ENCODE measurements around the gene SPATA22. TPM values are rescaled to one million over a fixed set of nuclear protein-coding genes. Genes with fewer than 3 reads are reported as not detected.
"Not testable (repeated sequence)": the region's sequence is repeated elsewhere in the genome, so short reads cannot be mapped to it uniquely, and the experiment has no call there.

Gene SPATA22
- total RNA-seq, 1 experiment from 2014 or later, result not detected

DNA sequence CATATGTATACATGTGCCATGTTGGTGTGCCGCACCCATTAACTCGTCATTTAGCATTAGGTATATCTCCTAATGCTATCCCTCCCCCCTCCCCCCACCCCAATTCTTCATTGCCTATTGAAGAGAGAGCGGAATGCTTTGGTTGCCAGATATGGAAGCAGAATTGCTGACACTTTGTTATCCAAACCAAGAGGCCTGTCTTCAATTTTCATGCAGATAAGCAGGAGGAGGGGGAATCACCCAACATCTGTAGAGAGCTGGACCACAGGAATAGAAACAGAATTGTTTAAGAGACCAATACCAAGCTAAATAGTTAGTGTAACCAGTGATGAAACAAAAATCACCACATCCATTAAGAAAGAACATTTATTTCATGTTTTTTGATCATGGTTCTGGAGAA, 11.2 kb upstream of the SPATA22 start:
- no peak for DNase-seq
- no peaks in the 10 kb centered on the region for H3K9me3 ChIP-seq
- H3K27me3 ChIP-seq, result no peaks in the 10 kb centered on the region
- H3K36me3 ChIP-seq, result no peaks in the 10 kb centered on the region
- H3K4me3 ChIP-seq, result no peak overlapping the region

DNA sequence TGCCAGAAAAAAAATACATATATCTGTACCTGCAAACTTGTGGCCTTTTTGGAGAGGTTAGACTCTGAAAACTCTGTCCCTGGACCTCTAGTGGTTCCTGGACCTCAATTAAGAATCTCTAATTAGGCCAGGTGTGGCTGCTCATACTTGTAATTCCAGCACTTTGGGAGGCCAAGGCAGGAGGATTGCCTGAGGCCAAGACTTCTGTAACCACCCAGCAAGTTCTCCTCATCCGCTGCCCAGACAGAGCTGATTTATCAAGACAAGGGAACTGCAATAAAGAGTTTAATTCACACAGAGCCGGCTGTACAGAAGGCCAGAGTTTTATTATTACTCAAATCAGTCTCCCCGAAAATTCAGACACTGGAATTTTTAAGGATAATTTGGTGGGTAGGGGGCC, 8.4 kb upstream of the SPATA22 start:
- Histone ChIP-seq H3K27me3 (no peaks in the 10 kb centered on the region), H3K4me3 (no peak overlapping the region), H3K9me3 (no peaks in the 10 kb centered on the region), H3K36me3 (no peaks in the 10 kb centered on the region)
- DNase-seq, result no peak

DNA sequence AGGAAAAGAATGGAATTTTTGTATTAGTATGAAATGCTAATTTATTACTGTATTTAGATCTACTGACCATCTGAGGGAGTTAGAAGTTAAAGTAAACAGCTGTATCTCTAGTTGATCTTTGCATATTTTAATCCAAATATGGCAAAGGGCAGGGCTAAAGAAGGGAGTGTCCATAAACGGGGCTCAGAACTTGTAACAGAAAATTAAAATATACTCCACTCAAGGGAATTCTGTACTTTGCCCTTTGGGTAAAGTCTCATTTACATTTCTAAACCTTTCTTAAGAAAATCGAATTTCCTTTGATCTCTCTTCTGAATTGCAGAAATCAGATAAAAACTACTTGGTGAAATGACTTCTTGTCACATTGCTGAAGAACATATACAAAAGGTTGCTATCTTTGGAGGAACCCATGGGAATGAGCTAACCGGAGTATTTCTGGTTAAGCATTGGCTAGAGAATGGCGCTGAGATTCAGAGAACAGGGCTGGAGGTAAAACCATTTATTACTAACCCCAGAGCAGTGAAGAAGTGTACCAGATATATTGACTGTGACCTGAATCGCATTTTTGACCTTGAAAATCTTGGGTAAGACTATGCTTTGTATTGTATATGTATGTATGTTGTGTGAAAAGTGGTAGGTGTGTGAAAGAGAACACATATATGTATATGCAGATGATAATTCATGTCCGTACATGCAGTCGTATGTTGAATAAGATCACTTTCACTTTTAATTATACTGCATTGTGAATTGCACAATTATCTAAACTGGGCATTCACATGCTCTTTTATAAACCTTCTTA, 4.4 kb upstream of the SPATA22 start, which contains the start of gene ASPA:
Gene ASPA, plus strand, starts transcription at position 186 of the 799 bp plus-strand sequence. Its CDS starts 163 bp downstream, at position 349.
- Histone ChIP-seq H3K9me3 (no peaks in the 10 kb centered on the region), H3K36me3 (no peaks in the 10 kb centered on the region), H3K27me3 (no peaks in the 10 kb centered on the region), H3K4me3 (peak within 1 kb of the TSS; percentile 38)
- no peak for DNase-seq

DNA sequence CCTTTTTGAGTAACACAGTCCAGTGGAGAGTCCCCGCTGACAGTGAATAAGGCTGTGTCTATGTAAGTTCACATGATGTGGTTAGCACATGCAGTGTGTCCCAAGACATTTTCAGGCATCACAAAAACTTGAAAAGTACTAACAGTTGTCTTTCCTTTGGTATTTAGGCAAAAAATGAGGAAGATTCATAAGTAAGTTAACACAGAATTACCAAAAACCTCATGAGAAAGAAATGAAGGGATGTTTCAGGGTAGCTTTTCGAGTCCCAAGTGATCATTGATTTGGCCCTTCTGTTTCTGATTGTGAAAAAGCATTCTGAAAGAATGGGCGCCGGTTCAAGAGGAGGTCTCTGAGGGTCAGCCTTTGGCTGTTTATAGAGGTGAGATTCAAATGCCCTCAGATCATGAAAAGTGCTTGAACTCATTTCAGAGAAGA, 3.6 kb upstream of the SPATA22 start:
- no peak overlapping the region for H3K4me3 ChIP-seq
- H3K27me3 ChIP-seq, result no peaks in the 10 kb centered on the region
- no peak for DNase-seq

DNA sequence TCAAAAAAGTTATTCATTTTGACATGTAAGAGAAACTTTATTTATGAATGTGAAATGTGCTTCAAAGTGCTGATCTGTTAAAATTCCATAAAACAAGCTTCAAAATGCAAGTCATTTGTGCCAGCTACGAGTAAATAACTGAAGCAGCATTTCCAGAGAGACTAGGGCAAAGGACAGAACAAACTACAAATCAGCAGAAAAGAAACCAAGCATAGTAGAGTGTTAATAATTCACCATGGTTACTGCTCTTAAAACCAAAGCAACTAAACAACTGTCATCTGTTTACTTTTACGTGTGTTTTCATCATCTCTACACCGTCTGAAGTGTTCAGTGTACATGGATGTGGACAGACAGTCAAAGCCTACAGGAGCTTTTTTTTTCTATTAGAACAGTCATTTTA, 2.6 kb upstream of the SPATA22 start:
- DNase-seq, result no peak
- H3K9me3 ChIP-seq, result no peaks in the 10 kb centered on the region
- no peaks in the 10 kb centered on the region for H3K36me3 ChIP-seq
- no peaks in the 10 kb centered on the region for H3K27me3 ChIP-seq
- H3K4me3 ChIP-seq, result no peak overlapping the region

More for the DNA sequence above, 3.6 kb upstream of the SPATA22 start:
- no peaks in the 10 kb centered on the region for H3K9me3 ChIP-seq
- no peaks in the 10 kb centered on the region for H3K36me3 ChIP-seq

DNA sequence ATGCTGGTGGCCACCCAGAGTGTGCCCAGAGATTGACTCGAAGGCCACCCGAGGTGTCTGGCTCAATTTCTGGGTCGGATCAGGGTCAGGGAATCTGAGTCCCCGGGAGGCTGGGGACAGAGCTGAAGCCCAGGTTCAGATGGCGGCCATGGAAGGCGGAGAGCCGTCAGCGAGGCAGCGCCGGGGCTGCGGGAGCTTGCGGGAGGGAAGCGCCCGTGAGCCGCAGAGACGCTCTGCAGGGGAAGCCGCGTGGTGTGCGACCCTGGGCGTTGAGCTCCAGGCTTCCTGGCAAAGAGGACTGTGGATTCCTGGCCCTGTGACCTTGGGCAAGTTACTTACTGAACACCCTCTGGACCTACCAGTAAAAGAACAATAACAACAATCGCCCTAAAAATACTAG, 518 bp upstream of the SPATA22 start:
- H3K4me3 ChIP-seq, result no peak overlapping the region
- H3K9me3 ChIP-seq, result no peaks in the 10 kb centered on the region
- H3K27me3 ChIP-seq, result no peaks in the 10 kb centered on the region
- H3K36me3 ChIP-seq, result no peaks in the 10 kb centered on the region
- no peak for DNase-seq

DNA sequence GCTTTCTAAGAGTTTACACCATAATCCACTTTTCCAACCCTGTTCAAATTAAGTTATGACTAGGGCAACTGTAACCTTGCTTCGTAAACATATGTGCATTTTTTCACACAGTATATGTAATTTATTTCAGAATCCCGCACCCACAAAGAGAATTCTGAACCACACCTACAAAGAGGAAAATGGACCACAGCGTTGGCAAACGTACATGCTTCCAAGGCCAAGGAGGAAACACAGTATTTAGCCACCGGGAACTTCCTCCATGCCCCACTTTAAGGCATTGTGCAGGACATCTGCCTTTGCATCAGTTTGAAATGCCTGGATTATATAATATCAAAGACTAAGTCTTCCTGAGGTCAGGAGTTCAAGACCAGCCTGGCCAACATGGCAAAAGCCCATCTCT, 2.1 kb downstream of the SPATA22 start:
- no peaks in the 10 kb centered on the region for H3K27me3 ChIP-seq
- no peaks in the 10 kb centered on the region for H3K9me3 ChIP-seq
- no peak for DNase-seq
- H3K36me3 ChIP-seq, result no peaks in the 10 kb centered on the region
- no peak overlapping the region for H3K4me3 ChIP-seq

DNA sequence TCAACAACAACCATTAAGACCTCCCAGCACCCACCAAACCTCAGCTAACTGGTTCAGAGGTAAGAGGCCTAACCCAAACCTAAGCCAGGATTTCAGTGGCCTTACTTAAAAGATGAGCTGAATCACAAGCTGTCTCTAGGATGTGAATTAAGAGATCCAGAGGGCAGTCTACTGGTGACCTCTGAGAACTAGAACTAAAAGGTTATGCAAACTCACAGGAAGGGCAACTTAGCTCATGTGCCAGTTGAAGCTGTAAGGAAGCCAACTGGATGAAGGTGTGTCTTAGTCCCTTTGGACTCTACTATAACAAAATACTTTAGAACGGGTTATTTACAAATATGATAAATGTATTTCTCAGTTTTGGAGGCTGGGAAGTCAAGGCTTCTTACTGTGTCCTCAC, 5.3 kb downstream of the SPATA22 start:
- H3K36me3 ChIP-seq, H3K9me3 ChIP-seq, H3K27me3 ChIP-seq, H3K4me3 ChIP-seq, DNase-seq: not testable (repeated sequence)

DNA sequence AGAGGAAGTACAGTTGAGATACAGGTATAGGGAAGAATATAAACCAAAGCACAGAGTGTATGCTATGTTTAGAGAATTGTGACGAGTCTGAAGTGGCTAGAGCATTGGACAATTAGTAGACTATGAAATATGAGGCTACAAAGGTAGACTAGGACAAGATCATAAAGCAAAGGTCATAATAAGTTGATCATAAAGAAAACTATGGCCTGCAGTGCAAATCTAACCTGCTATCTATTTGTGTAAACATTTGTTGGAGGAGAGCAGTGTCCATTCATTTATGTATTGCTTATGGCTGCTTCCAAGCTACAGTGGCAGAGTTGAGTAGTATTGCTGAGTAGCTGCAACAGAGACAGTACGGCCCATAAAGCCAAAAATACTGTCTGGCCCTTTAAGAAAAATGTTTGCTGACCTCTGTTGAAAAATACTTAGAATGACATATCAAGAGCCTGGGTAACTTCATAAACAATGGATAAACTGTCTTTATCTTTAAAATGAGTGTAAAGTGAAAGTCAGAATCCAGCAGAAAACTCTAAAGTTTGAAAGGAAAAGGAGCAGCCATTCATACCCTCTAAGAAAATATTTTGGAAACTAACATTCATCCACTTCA, 23.5 kb downstream of the SPATA22 start:
- Histone ChIP-seq H3K27me3 (no peaks in the 10 kb centered on the region), H3K36me3 (no peaks in the 10 kb centered on the region), H3K9me3 (no peaks in the 10 kb centered on the region), H3K4me3 (no peak overlapping the region)
- no peak for DNase-seq

DNA sequence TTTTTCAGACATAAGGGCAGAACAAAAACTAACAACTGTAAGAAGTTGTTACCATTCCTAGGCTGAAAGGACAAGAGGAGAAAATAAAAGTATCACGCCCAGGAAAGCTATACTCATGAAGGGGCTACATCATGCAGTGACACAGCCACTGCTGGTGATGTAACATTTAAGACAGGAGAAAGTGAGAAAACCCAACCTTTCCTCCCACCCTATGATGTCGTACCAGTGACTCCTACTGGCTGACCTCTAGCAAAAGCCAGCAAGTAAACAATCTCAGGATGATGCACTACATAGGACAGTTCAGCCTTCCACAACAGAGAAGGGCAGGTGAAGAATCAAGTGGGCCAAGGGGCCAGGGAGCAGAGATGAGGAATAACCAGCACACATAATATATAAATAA, 24.0 kb downstream of the SPATA22 start:
- H3K27me3 ChIP-seq, result no peaks in the 10 kb centered on the region
- DNase-seq, result no peak

DNA sequence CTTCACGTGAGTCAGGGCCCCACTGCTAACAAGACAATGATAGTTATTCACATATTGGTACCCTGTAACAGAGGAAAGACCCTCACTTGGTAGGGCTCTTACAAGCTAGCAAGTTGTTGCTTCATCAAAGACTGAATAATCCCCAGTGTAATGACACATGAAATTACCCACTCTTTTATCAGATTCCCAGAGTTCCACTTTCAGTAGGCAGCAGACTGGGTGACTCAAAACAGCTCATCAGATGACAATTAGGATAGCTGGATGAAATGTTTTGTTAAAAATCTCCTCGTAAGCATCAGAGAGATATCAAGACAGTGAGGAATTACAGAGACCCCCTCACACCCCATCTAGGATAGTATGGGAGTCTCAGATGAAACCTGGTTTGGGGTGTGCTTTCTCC, 31.2 kb downstream of the SPATA22 start:
- no peak for DNase-seq
- Histone ChIP-seq H3K27me3 (no peaks in the 10 kb centered on the region), H3K4me3 (no peak overlapping the region), H3K9me3 (no peaks in the 10 kb centered on the region), H3K36me3 (no peaks in the 10 kb centered on the region)

More for the DNA sequence above, 24.0 kb downstream of the SPATA22 start:
- no peak overlapping the region for H3K4me3 ChIP-seq
- H3K9me3 ChIP-seq, result no peaks in the 10 kb centered on the region
- no peaks in the 10 kb centered on the region for H3K36me3 ChIP-seq

DNA sequence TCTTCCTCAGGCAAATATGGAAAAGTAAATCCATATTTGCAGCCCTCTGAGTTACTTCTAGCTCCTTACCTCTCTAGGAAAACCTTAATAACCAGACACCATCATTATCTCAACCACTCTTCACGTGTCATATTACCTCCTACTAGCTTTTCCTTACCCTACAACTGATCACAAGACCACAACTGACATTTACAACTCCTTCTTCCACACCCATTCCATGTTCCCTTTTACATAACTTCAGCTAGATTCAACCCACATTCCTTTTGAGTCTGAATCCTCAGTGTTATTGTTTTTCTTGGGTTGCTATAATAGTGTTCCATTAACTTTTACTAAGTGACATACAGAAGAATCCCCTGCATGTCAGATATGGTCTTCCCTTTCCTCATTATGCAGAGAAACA, 33.3 kb downstream of the SPATA22 start:
- H3K9me3 ChIP-seq, result no peaks in the 10 kb centered on the region
- H3K27me3 ChIP-seq, result no peaks in the 10 kb centered on the region
- DNase-seq, result no peak
- H3K36me3 ChIP-seq, result no peaks in the 10 kb centered on the region
- H3K4me3 ChIP-seq, result no peak overlapping the region

DNA sequence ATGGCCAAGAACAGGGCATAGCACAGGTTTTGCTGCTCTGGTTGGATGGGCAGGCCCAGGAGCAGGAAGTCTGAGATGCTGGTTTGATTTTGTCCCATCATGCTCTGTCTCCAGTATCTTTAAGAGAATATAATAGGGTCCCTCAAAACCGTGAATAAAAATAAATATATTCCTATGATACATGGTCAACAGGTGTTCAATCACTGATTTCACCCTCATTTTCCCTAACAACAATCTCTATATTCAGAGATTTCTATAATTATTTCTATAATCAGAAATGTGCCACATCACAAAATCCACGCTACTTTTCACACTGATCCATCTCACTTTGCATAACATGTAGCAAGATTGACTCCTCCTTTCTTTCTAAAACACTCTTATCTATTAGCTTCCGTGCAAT, 37.9 kb downstream of the SPATA22 start, which contains the start of gene OR1E2:
Gene OR1E2, minus strand, starts transcription at position 101 of the 400 bp plus-strand sequence. Its CDS starts 0 bp downstream, at position 101.
- no peaks in the 10 kb centered on the region for H3K9me3 ChIP-seq
- H3K4me3 ChIP-seq, result no peak within 1 kb of the TSS
- H3K27me3 ChIP-seq, result no peaks in the 10 kb centered on the region
- no peaks in the 10 kb centered on the region for H3K36me3 ChIP-seq
- no peak for DNase-seq

DNA sequence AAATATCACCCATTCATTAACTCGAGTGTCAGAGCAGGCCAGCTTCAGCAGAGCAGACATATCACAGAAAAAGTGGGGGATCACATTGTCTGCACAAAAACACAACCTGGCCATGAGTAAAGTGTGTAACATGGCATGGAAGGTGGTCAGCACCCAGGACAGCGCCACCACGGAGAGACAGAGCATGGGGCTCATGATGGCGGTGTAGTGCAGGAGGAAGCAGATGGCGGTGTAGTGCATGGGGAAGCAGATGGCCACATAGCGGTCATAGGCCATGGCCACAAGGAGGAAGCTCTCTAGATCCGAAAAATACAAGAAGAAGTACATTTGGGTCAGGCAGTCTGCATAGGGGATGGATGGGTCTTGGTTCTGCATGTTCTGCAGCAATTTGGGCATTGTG, 38.4 kb downstream of the SPATA22 start:
- H3K36me3 ChIP-seq, H3K9me3 ChIP-seq, H3K4me3 ChIP-seq, H3K27me3 ChIP-seq: not testable (repeated sequence)
- DNase-seq, result peak; percentile 6

DNA sequence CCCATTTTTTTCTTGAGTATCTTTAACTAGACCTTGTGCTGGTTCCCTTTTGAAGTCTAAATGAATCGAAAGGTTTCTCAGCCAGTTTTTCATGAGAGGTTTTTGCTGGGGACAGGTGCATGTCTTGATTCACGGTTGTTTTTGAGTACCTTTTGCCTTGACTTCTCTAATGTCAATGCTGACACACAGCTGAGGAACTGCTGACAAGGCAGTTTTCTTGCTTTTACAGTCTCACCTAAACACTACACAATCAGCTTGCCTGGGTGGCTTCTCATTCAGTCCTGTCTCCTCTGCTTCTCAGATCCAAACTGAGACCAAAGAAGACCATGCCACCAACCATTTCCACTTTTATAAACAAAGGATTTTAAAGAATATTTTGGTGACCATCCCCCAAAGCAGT, 53.4 kb downstream of the SPATA22 start:
- H3K36me3 ChIP-seq, result no peaks in the 10 kb centered on the region
- no peaks in the 10 kb centered on the region for H3K9me3 ChIP-seq
- H3K27me3 ChIP-seq, result no peaks in the 10 kb centered on the region
- no peak for DNase-seq
- H3K4me3 ChIP-seq, result no peak overlapping the region

DNA sequence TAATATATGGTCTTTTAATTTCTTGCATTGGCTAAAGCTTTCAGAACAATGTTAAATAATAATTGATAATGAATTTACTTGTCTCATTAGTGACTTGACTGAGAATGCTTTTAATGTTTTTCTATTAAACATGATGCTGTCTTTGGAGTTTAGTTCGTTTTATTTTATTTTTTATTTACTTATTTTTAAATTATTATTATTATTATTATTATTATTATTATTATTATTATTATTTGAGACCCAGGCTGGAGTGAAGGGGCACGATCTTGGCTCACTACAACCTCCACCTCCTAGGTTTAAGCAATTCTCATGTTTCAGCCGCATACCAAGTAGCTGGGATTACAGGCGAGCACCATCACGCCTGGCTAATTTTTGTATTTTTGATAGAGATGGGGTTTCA, 56.0 kb downstream of the SPATA22 start:
- H3K9me3 ChIP-seq, result no peaks in the 10 kb centered on the region
- H3K36me3 ChIP-seq, result no peaks in the 10 kb centered on the region
- DNase-seq, result no peak
- H3K4me3 ChIP-seq, result no peak overlapping the region
- H3K27me3 ChIP-seq, result no peaks in the 10 kb centered on the region

DNA sequence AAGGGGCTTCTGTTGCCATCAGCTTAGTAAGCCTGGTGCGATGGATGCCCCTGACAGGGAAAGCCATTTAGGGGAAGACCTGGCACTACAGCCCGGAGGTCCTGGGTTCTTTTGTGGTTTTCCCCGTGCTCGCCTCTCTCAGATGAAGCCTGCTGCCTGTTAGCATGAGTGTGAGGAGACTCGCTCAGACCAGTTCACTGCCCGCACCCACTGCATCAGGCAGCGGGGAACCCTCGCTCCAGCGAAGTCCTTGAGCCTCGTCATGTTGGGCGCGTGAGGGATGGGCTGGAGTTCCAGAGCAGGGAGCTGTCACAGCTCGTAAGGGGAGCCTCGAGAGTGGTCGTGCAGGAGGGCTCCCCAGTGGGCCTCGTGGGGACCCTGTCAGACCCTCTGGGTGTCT, 59.4 kb downstream of the SPATA22 start:
- not testable (repeated sequence) for DNase-seq, H3K9me3 ChIP-seq, H3K4me3 ChIP-seq, H3K27me3 ChIP-seq, H3K36me3 ChIP-seq

DNA sequence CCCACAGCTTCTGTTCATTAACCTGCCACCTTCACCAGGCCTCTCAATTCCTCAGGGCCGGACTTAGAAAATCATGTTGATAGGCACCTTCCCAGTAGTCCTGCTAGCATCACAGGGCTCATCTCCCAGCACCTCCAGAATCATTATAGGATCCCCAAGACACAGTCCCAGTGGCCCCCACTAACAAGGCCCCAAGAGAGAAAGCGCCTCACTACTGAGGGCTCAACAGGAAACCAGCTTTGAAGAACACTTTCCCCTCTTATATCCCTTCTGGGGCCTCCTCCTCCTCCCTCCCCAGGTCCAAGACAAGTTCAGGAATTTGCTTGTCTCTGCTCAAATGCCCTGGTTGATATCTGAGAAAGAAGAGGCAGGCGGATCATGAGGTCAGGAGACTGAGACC, 60.5 kb downstream of the SPATA22 start, which contains the start of gene OR3A3:
Gene OR3A3, plus strand, starts transcription at position 301 of the 400 bp plus-strand sequence.
- Histone ChIP-seq H3K27me3 (no peaks in the 10 kb centered on the region), H3K9me3 (no peaks in the 10 kb centered on the region), H3K36me3 (no peaks in the 10 kb centered on the region), H3K4me3 (no peak within 1 kb of the TSS)
- DNase-seq, result no peak

All from MG63 (cell line).